GOT3 (cell line): ENCODE data around the gene TRAPPC12.
"Not testable (repeated sequence)": the region's sequence is repeated elsewhere in the genome, so short reads cannot be mapped to it uniquely, and the experiment has no call there.

Experiments
- DNase-seq: peaks from one replicate; lab custom pipeline; 2025; ENCODE audit warnings: mixed read lengths; lab: John Stamatoyannopoulos, UW

The TRAPPC12 gene

GRCh38 chr2:3486047-3487027 is 106.8 kb downstream of the TRAPPC12 start:
- no peak for DNase-seq

DNA sequence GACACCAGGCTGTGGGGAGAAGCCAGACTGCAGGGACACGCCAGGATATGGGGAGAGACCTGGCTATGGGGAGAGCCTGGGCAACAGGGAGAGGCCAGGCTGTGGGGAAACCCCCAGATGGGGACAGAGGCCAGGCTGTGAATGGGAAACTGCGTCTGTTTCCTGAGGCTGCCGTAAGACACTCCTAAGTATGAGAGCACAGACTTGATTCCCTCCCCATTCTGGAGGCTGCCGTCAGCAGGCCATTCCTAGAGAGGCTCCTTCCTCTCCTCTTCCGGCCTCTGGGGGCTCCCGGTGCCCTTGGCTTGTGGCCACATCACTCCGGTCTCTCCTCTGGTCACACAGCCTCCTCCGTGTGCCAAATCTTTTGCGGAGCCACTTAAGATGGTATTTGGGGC is 107.5 kb downstream of the TRAPPC12 start:
- no peak for DNase-seq

GRCh38 chr2:3487432-3487831 is 107.9 kb downstream of the TRAPPC12 start:
- DNase-seq, result no peak

- DNase-seq, result no peak
Observed at GRCh38 chr2:3488061-3488531, 108.6 kb downstream of the TRAPPC12 start.

DNA sequence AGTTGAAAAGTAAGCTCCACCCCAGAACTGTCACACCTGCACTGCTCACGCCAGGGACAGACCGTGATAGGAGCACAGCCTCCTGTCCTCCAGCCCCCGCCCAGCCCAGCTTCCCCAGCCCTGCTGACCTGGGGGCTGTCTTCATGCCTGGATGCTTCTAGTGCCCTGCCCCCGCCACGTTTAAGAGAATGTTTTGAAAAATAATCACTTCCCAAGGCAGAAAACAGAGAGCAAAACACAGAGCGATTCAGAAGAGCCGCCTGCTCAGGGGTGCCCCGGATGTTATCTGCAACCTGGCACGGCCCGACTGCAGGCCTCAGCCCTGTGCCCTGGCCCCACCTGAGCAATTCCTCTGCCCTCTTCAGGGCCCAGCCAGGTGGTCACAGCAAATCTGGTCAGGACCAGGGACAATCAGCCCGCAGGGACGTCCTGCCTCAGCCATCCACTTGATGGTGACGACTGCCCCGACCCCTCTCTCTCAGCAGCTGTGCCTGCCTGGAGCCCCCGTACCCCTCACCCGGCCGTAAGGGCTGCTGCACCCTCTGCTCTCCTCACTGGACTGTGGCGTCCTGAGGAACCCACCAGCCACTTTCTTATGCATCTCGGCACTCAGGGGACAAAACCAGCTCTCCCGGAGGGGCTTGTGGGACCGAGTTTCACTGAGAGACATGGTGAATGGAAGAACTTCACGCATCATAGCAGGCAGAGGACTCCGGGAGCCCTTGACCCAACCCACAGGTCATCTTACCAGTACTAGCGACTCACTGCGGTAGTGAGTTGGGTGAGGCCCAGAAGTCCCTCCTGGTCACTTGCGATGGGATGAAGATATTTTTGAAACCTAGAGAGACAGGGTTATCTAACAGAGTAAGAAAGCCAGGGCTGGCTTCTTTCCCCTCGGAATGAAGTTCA is 109.6 kb downstream of the TRAPPC12 start:
- DNase-seq, result no peak

- DNase-seq, result no peak
Observed at GRCh38 chr2:3489764-3490115, 110.2 kb downstream of the TRAPPC12 start.

DNA sequence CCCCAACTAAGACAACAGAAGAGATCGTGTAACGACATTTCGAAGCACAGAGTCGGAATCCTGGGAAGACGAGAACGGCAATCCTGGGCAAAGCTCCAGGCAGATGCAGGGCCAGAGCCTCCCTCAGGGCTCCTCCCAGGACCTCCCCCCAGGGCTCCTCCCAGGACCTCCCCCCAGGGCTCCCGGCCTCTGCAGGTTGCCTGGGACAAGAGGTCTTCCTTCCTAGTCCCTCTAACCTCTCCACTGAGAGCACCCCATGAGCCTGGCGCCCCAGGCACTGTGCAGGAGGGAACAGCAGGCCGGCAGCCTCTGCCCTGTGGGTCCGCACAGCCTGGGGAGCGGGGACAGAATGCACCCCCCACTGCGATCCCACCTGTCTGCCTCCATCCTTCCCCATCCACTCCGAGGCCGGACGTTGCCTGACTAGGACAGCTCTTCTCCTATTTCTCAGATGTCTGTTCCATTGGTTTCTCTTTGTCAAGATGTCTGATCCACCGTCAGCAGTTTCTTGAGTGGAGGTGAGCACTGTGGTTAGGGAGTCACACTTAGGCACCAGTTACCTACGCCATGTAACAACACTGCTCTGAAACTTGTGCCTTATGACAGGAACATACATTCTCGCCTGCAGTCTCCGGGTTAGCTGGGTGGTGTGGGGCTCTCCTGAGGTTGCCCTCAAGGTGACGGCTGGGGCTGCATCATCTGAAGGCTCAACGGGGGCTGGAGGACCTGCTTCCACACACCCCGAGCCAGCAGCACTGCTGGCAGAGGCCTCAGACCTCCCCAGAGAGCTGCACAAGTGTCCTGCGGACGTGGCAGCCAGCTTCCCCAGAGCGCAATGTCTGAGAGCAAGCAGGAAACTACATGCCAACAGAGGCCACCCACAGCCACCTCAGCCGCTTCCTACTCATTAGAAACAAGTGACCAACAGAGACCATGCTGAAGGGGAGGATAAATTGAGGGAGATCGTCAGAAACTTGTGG is 111.0 kb downstream of the TRAPPC12 start:
- no peak for DNase-seq

GRCh38 chr2:3491306-3491705 is 111.8 kb downstream of the TRAPPC12 start:
- DNase-seq, result no peak

DNA sequence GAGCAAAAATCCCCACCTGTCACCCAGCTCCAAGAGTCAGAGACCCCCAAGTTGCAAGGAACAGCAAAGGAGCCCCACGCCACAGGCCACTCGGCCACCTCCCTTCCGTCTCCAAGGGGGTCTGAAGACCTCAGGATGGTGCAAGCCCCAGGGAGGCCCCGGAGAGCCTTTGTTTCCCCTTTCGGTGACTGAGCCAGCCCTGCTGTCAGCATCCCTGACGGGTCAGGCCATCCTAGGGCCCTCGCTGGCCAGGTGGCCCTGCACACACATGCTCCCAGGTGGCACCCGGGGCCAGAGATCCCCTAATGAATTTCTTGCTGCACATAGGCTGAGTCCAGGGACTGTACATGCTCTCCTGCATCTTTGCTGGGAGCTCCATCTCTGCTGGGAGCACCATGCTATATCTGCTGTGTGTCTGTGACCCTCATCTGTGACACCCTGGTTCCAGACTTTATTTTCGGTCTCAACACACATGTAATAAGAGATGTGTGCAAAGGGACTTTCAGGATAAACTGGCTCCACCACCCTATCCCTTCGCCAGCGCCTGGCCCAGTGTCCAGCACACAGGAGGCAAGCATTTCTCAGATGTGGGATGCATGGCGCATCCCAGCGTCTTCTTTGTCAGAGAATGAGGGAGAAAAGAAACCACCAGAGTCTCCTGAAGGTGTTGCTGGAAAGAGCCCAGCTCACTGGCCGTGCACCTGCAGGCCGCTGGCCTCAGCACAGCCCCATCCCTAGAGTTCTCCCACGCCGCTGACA is 112.4 kb downstream of the TRAPPC12 start:
- DNase-seq, result no peak

- DNase-seq, result not testable (repeated sequence)
Observed at GRCh38 chr2:3492475-3492787, 112.9 kb downstream of the TRAPPC12 start.

DNA sequence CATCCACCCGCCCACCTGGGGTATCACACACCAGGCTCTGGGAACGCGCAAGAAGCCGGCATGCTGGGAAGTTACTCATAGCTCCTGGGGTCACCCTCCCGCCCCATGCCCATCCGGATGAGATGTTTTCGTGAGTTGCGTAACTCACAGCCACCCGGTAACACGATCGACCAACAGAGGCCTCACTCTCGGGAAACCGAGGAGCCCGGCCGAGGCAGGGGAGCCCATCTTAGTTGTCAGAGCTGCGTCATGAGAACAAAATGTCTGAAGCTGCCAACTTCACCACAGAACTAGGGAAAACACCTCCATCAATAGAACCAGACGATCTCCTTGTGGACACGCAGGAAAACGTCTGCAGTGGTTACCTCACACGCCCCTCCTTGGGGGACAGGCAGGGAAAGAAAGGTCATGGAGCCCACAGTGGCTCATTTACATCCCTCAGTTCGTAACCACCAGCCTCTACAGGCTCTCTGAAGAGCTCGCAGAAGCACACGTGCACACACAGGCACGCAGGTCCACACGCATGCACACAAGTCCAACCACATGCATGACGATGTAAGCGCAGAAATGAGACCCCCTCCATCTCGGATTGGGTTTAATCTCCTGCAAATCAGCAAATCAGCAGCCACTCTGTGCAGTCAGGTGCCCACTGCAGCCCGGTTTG is 113.6 kb downstream of the TRAPPC12 start:
- DNase-seq, result peak; percentile 20

GRCh38 chr2:3493615-3494007 is 114.1 kb downstream of the TRAPPC12 start:
- no peak for DNase-seq

GRCh38 chr2:3494984-3495666 is 115.6 kb downstream of the TRAPPC12 start:
- DNase-seq, result no peak

GRCh38 chr2:3496708-3497080 is 117.2 kb downstream of the TRAPPC12 start:
- DNase-seq, result not testable (repeated sequence)

DNA sequence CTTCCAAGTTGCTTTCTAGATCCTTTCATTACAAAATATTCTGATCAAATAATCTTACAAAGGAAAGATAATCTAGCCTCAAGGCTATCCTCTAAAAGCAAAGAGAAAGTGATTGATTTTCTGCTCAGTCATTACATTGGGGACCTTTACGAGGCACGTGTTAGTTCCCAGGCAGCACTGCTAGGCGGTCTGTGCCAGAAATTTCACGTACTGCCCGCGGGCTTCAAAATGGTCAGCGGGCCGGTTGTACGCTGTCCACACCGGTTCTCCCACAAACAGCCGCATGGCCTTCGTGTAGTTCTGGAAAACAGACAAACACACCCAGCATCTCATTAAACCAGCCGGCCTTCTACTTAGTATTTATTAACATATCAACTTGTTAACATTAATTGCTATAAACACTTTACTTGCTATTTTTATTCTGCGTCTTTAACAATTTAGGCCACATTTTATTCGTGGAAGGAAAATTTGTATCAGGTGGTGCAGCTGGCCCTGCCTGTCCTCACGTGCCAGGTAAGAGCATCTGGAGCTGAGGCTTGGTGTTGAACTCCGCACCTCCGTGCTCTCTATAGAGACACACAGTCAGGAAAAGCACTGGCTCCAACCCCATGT is 119.4 kb downstream of the TRAPPC12 start:
- DNase-seq, result no peak

GRCh38 chr2:3500326-3500899 is 120.9 kb downstream of the TRAPPC12 start:
- no peak for DNase-seq

GRCh38 chr2:3503046-3503445 is 123.6 kb downstream of the TRAPPC12 start:
- DNase-seq, result no peak

- DNase-seq, result no peak
Observed at GRCh38 chr2:3503483-3503882, 124.0 kb downstream of the TRAPPC12 start.

- no peak for DNase-seq
Observed at GRCh38 chr2:3504741-3505140, 125.2 kb downstream of the TRAPPC12 start.
